Upper lobe of left lung (tissue), 4 donors: Measurements from ENCODE around the gene ANKRD35.

Experiments
- POLR2AphosphoS5 ChIP-seq, 2 donors: sonication (generic); formaldehyde crosslinking; IDR thresholded peaks; one replicate each; pipeline ENCODE4 v1.5.1; 2017; ENCODE audit warnings: antibody characterized with exemption in 2 of 2
- TF ChIP-seq, protein P1 (sequence below), 6 experiments: fragments of 450-650 bp in 4 of 6; fragments of 200-600 bp in 2 of 6; sonication (generic) in 2 of 6; IDR thresholded peaks; one replicate each; pipeline ENCODE4 v1.5.1; 2016 to 2019; ENCODE audit warnings: antibody characterized with exemption in 6 of 6

DNA sequence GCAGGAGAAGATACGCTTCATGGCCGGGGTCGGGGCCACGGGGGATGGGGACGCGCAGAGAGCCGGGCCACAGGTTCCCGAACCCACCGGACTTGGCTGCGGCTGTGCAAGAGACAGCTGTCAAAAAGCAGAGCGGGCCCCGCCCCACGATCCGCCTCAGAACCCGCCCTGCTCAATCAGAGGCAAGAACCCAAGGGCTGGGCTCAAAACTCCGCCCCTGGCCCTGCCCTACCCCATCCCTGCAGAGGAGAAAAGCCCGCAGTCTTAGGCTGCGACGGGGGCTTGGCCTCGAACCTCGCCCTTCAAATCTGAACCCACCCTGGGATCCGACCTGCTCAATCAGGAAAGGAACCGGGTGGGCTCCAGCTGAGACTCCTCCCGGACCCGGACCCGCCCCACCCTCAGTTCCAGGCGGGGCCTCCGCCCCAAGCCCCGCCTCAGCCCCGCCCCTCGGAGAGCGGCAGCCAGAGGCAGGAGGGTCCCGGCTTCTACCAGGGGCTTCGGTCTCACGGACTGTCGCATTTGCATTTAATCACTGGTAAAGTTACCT is at the start of gene ANKRD35:
- TF ChIP-seq, protein P1, sequence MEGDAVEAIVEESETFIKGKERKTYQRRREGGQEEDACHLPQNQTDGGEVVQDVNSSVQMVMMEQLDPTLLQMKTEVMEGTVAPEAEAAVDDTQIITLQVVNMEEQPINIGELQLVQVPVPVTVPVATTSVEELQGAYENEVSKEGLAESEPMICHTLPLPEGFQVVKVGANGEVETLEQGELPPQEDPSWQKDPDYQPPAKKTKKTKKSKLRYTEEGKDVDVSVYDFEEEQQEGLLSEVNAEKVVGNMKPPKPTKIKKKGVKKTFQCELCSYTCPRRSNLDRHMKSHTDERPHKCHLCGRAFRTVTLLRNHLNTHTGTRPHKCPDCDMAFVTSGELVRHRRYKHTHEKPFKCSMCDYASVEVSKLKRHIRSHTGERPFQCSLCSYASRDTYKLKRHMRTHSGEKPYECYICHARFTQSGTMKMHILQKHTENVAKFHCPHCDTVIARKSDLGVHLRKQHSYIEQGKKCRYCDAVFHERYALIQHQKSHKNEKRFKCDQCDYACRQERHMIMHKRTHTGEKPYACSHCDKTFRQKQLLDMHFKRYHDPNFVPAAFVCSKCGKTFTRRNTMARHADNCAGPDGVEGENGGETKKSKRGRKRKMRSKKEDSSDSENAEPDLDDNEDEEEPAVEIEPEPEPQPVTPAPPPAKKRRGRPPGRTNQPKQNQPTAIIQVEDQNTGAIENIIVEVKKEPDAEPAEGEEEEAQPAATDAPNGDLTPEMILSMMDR (IDR thresholded peaks at IDR 0.05), result no peak
- no peak for TF ChIP-seq POLR2AphosphoS5 (IDR thresholded peaks at IDR 0.05)
